GM18858 (cell line): ENCODE measurements around the gene LAMP1.
"Not testable (repeated sequence)": the region's sequence is repeated elsewhere in the genome, so short reads cannot be mapped to it uniquely, and the experiment has no call there.

Source experiments
- ATAC-seq: cut with Tn5 transposase; IDR thresholded peaks from one replicate; pipeline ENCODE4 v1.9.1; 2021; ENCODE audit not compliant: unreplicated experiment

Gene LAMP1

DNA sequence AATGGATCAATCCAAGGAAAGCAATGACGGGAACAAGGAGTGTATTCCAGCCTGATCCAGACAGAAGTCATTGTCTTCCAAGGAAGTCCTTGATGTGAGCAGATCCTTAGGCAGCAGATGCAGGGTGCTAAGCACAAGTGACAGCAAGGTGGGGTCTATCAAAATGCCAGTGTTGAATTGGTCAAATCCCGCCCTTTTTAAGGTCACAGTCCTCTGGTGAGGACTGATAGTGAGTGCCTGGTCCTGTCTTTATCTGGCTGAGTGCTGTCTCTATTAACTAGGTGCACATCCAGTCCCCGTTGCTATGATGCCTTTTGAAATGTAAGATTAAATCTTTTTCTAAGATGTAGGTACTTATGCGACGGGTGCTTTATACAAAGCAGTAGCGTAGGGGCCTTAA, 1.3 kb upstream of the LAMP1 start:
- ATAC-seq: no peak

DNA sequence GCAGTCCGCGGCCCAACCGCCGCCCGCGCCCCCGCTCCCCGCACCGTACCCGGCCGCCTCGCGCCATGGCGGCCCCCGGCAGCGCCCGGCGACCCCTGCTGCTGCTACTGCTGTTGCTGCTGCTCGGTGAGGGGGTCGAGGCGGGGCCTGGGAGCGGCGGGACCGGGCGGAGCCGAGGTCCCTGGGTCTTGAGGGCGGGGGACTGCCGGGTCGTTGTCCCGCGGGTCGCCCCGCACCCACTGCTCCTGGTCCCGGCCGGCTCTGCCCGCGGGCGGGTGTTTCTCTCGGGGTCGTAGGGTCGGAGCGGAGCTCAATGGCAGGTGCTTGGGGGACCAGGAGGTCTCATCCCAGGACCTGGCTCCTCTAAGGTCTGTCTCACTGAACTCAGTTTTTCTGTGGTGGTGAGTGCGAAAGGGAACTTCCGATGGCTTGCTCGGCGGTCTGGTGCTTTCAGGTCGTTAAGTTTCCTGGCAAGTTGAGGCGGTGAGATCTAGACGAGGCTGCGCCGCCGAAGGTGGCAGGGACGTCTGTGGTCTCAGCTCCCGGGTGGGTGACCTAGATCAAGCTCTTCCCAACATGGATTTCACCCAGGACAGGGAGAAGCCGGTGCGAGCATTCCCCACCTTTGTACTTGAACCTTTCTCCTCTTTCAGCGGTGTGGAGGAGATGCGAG, 467 bp downstream of the LAMP1 start:
- peak; percentile 26 for ATAC-seq

DNA sequence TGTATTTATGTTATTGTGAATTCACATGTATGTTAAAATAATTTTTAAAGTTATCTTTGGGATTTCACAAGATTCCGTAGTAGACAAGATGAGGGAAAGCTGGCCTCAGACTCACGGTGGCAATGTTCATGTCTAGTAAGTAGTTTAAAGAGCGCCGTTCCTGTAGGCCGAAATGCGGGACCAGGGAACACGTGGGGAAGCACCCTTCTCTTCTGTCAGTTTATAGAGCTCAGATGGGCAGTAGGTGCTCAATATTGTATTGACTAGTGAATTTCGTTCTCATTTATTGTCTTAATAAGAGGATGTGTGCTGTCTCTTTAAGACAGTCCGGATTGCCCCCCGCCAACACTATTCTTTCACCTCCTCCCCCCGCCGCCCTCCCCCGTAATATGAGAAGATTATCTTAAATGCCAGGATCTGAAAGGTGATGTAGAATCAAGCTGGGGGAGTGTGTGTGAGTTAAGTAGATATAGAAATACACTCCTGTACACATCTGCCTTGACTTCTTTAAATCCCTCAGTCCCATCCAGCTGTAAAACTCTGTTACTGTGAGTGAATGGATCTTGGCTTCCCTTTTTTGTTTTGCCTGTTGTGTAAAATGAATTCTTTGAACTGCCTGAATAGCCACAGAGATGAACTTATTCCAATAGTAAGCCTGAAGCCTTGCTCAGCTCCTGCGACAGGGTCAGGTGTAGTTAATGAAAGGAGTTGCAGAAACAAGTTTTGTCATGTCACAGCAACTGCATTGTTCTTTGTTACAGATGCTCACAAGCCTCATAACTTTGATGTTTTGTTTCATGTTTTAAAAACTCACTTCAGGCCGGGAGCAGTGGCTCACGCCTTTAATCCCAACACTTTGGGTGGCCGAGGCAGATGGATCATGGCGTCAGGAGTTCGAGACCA, 1.3 kb downstream of the LAMP1 start:
- no peak for ATAC-seq

DNA sequence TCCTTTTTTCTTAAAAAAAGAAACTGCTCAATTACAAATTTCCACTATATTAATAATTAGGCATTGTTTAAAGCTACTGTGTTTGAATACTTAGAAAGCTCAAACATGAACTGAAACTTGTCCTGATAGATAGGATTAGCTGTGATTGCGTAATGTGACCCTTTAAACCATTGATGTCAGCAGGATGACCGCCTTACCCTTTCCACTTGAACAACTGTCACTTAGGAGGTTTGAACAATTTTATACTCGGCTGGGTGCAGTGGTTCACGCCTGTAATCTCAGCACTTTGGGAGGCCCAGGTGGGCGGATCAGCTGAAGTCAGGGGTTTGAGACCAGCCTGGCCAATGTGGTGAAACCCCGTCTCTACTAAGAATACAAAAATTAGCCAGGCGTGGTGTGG, 2.9 kb downstream of the LAMP1 start:
- no peak for ATAC-seq

DNA sequence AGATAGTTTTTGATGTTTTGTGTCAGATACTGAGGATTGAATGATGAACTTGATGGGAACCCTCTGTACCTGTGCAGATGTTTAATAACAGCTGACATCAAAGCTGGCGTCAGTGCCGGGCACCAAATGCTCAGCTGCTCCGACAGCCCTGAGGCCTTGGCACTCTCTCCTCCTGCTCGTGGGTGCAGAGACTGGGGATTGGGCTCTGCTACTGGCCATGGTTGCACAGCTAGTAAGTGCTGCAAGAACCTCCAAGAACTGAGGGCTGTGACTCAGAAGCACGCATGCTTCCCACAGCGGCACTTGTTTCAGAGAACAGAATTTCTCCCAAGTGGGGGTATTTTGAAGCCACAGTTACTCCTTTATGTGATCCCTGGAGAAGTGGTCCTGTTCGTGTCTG, 5.9 kb downstream of the LAMP1 start:
- no peak for ATAC-seq

DNA sequence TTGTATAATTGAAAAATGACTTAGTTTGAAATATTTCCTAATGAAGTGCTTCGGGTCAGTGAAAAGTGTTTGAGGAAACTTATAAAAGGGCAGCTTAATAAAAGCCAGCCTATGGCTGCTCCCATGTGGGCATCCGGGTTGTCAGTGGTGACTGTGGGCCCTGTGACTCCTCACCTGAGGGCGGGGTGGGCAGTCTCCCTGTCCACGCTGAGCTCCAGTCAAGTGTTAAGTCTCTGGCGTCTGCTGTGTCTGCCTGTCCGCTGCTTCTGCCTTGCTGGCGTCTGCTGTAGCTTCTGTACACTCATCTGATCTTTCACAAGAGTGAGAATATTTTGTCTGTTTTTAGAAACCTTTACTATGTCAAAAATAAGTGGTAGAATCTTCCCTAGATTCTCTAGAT, 7.1 kb downstream of the LAMP1 start:
- no peak for ATAC-seq

DNA sequence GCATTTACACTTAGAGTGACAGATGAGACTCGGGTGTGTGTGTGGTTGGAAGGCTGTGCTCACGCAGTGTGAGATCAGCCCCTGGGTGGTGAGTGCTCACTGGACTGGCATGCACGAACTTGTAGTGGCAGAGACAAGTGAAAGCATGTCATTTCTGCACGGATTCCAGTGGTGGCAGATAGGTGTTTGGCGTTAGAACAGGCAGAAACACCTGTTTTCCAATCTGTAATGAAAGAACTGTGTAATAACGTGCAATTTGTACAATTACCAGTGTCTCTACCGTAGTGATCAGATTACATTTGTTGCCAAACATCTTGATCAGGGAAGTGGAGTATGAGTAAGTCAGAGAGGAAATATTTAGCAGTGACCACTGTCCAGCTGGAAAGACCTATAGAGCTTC, 8.2 kb downstream of the LAMP1 start:
- ATAC-seq: no peak

DNA sequence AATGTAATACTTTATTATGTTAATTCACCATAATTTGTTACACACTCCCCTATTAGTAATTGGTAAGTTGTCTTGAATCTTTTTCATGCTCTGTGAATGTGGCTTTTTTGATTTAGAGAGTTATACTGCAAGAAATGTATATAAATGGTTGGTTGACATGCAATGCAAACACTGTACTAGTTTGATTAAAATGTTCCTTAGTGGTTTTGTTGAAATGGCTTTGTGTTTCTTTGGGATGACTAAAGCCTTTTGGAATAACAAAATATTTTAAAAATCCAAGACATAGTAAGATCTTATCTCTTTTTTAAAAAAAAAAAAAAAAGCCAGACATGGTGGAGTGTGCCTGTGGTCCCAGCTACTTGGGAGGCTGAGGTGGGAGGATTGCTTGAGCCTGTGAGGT, 10.5 kb downstream of the LAMP1 start:
- ATAC-seq: no peak

DNA sequence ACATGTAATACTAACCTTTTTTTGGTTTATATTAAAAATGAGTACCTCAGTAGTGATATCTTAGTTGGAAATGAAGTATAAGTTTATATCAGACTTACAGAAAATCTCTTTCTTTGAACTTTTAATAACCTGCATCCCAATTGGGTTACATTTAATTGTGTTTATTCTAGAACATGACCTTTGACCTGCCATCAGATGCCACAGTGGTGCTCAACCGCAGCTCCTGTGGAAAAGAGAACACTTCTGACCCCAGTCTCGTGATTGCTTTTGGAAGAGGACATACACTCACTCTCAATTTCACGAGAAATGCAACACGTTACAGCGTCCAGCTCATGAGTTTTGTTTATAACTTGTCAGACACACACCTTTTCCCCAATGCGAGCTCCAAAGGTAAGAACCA, 12.4 kb downstream of the LAMP1 start:
- ATAC-seq: no peak

DNA sequence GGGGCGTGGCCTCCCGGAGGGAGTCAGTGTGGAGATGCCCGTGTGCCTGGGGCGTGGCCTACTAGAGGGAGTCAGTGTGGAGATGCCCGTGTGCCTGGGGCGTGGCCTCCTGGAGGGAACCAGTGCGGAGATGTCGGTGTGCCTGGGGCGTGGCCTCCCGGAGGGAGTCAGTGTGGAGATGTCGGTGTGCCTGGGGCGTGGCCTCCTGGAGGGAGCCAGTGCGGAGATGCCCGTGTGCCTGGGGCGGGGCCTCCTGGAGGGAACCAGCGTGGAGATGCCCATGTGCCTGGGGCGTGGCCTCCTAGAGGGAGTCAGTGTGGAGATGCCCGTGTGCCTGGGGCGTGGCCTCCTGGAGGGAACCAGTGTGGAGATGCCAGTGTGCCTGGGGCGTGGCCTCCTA, 17.1 kb downstream of the LAMP1 start:
- ATAC-seq: not testable (repeated sequence)

DNA sequence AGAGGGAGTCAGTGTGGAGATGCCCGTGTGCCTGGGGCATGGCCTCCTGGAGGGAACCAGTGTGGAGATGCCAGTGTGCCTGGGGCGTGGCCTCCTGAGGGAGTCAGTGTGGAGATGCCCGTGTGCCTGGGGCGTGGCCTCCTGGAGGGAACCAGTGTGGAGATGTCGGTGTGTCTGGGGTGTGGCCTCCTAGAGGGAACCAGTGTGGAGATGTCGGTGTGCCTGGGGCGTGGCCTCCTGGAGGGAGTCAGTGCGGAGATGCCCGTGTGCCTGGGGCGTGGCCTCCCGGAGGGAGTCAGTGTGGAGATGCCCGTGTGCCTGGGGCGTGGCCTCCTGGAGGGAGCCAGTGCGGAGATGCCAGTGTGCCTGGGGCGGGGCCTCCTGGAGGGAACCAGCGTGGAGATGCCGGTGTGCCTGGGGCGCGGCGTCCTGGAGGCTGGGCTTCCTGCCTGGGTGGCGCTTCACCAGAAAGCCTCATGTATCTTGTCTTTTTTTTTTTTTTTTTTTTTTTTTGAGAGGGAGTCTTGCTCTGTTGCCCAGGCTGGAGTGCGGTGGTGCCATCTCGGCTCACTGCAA, 17.9 kb downstream of the LAMP1 start:
- ATAC-seq: not testable (repeated sequence)

DNA sequence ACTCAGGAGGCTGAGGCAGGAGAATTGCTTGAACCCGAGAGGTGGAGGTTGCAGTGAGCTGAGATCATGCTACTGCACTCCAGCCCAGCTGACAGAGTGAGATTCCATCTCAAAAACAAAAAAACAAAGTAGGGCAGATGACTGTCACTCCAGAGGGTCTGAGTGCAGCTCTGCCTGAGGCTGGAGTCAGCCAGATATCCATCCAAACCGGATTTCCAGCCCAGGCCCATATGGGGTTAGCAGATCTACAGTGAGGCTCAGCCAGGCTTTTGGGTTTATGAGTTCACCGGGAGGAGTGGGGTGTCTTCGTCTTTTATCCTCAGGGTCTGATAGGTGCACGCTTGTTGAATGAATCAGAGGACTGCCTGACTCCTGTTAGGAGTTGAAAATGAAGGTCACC, 19.0 kb downstream of the LAMP1 start:
- ATAC-seq: no peak

DNA sequence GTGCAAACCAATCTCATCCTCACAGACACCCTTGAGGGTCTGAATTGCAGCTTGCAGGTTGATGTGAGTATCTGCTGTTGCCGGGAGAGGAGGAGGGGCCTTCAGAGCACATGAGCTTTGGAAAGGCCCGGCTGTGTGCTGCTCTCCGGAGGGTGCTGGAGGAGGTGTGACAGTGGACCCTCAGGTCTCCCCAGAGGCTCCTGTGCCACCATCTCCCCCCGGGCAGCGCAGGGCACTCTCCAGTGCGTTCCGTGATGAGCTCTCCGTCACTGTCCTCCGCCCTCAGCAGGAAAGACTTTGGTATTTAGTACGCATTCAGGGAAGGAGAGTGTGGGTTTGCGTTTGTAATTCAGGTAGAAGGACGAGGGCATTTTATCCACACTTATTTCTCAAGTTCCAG, 20.0 kb downstream of the LAMP1 start:
- no peak for ATAC-seq

DNA sequence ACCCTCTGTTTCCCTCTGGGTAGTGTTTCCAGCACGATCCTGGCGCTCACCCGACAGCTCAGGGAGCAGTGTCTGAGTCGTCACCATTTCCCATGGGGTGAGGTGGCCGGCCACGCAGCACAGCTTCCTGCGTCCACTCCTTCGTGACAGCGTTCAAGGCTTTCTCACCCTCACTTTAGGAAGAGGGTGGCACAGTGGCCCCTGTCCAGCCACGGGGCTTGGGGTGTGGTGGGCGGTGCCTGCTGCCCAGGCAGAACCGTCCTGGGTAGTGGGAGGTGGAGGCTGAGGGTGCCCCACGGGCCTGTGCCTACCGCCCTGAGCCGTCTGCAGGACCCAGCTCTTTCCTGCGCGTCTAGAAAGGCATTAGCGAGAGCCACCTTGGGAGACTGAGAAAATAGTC, 21.9 kb downstream of the LAMP1 start:
- ATAC-seq: no peak

DNA sequence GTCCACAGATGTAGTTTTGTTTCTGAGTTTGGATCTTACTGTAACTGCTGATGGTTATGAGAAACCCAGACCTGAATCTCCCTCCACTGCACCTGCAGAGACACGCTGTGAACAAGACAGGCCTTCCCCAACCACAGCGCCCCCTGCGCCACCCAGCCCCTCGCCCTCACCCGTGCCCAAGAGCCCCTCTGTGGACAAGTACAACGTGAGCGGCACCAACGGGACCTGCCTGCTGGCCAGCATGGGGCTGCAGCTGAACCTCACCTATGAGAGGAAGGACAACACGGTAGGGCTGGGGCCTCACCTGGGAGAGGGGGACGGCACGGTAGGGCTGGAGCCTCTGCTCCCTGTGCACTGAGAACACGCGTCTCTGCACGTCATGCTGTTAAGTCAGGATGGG, 22.3 kb downstream of the LAMP1 start:
- ATAC-seq: no peak

DNA sequence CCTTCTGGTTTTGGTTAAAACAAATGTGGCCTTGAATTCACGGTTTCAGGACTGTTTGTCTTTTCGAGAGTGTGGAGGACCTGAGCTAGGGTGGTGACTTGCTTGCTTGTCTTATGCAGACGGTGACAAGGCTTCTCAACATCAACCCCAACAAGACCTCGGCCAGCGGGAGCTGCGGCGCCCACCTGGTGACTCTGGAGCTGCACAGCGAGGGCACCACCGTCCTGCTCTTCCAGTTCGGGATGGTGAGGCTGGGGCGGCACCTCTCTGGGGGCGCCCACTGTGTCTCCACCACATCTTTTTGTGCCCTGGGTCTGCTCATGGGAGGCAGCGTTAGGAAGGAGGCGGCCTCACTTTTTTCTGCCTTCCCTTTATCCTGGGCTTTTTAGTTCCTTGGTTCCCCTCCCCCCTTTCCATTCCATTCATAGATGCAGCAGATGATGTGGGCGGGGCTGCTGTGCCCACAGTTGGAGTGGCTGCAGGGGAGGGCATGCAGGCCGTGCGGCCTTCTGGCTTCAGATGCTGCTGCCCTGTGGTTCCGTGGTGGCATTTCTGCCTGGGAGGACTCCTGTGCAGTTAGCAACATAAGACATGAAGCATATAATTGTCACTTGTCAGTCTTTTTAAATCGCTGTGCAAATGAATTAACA, 23.3 kb downstream of the LAMP1 start:
- no peak for ATAC-seq

DNA sequence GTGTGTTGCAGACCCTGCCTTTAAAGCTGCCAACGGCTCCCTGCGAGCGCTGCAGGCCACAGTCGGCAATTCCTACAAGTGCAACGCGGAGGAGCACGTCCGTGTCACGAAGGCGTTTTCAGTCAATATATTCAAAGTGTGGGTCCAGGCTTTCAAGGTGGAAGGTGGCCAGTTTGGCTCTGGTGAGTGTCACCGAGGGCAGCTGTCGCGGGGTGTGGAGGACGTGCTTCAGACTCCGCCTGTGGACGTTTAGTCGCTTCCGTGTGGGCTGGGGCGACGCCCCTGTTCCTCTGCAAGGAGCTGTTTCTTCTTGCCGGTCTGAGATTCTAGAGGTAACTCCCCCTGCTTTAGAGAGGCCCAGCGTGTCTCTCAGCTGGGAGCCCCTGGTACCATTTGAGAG, 24.5 kb downstream of the LAMP1 start:
- ATAC-seq: no peak

DNA sequence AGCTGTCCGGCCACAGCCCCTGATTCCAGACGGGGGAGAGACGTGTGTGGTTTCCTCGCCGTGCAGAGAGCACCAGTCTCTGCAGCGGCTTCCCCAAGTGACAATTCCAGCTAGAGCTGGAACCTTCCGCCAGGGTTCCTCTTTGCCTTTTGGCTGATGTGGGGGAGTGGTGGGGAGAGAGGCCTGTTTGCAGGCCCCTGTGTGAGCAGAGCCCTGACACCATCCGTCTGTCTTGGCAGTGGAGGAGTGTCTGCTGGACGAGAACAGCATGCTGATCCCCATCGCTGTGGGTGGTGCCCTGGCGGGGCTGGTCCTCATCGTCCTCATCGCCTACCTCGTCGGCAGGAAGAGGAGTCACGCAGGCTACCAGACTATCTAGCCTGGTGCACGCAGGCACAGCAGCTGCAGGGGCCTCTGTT, 25.0 kb downstream of the LAMP1 start:
- ATAC-seq: no peak

DNA sequence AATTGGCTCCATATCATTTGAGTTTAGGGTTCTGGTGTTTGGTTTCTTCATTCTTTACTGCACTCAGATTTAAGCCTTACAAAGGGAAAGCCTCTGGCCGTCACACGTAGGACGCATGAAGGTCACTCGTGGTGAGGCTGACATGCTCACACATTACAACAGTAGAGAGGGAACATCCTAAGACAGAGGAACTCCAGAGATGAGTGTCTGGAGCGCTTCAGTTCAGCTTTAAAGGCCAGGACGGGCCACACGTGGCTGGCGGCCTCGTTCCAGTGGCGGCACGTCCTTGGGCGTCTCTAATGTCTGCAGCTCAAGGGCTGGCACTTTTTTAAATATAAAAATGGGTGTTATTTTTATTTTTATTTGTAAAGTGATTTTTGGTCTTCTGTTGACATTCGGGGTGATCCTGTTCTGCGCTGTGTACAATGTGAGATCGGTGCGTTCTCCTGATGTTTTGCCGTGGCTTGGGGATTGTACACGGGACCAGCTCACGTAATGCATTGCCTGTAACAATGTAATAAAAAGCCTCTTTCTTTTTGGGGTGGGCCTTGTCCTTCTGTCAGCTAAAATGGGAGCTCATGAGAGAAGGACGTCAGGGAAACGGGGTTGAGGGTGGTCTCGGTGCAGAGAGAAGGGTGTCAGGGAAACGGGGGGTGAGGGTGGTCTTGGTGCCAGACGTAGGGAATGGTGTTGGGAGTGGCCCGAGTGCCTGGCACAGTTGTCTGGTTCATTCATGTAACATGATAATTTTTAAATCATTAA, 26.0 kb downstream of the LAMP1 start:
- no peak for ATAC-seq

DNA sequence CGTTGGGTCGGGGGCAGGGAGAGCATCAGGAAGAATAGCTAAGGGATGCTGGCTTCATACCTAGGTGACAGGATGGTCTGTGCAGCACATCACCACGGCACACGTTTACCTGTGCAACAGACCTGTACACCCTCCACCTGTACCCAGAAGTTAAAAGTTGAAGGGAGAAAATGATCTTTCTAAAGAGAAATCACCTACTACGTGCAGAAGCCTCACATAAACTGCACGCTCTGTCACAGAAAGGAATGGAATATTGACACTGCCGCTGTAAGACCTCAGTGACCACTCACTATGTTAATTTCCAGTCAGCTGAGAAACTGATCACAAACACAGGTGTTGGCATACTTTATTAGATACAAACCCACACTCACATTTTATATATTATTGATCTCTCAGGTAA, 26.8 kb downstream of the LAMP1 start:
- ATAC-seq: no peak

DNA sequence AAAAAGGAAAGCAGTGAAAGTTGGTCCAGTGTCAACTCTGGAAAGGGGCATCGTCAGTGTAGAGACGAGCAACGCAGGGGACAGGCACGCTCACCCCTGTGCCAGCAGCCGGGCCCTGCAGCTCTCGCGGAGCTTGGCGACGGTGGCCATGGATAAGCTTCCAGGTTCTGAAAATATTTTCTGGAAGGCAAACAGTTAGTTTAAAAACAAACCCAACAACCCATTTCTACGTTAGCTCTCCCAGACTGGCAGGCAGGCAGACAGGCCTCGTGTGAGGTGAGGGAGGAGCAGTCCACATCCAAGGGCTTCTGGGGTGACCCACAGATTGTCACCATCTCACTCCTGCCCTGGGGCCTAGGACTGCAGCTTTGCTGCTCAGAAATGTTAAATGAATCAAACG, 27.4 kb downstream of the LAMP1 start:
- ATAC-seq: no peak
